COLO829 (cell line): ENCODE data around the gene MYO5A.
"Not testable (repeated sequence)": the region's sequence is repeated elsewhere in the genome, so short reads cannot be mapped to it uniquely, and the experiment has no call there.

Experiments
- DNase-seq: peaks from one replicate; pipeline ENCODE4 v3.0.0; 2012; ENCODE audit warnings: low spot score

MYO5A gene

DNA sequence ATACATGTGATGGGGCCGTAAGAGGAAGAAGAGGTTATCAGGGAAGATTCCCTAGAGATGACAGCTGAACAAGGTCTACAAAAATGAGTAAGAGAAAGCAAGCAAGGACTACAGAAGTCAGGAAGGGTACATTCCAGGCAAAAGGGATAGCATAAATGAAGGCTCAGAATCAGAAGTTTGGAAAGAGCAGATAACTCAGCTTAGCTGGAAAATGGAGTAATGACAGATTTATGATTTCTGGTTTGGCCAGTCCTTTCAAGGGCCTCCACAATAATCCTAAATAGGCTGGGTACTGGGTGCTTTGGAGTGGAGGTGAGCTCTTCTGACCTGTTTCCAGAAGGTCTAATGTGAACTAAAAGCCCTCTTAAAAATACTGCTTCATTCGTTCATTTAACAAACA lies 110.7 kb downstream of the MYO5A start:
- peak; percentile 4 for DNase-seq

DNA sequence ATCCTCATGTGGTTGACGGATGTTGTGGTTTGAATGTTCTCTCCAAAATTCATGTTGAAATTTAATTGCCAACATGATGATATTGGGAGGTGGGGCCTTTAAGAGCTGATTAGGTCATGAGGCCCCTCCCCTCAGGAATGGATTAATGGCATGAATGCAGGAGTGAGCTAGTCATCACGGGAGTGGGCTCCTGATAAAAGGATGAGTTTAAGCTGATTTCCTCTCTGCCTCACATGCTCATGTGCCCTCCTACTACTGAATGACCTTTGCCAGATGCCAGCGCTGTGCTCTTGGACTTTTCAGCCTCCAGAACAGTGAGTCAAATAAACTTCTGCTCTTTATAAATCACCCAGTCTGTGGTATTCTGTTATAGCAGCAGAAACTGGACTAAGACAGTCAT lies 111.2 kb downstream of the MYO5A start:
- DNase-seq: peak; percentile 69

DNA sequence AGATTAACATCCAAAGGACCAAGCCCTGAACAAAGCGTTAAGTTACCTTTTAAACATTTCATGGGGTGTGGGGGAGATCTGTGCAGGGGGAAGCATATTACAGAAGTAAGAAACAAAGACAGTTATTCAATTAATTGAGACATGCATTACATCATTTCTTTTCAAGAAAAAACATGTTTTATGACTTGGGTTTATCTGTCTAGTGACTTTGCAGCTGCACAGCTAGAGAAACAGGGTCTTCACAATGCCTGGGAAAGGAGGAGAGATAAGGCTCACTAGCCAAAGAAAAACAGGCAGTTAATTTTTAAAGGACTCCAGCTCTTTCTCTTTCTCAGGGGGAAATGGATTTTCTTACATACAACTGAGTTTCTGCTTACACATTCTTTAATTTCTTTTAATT lies 112.1 kb downstream of the MYO5A start:
- DNase-seq: not testable (repeated sequence)

DNA sequence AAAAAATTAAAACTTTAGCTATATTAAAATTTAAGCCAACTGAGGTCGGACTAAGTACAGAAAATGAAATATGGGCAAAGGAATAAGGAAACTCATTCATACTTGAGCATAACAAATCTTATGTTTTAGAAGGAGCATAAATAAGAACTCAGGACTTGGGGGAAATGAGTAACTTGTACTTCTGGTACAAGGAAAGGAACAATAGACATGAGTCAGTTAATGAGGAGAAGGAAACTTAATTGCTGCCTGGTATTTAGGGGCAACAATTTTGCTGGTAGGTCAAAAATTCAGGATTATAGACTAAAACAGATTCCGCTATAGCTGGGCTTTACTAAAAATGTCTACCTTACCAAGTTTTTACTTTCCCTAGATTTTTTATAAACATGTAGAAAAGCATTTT lies 113.1 kb downstream of the MYO5A start:
- peak; percentile 45 for DNase-seq

DNA sequence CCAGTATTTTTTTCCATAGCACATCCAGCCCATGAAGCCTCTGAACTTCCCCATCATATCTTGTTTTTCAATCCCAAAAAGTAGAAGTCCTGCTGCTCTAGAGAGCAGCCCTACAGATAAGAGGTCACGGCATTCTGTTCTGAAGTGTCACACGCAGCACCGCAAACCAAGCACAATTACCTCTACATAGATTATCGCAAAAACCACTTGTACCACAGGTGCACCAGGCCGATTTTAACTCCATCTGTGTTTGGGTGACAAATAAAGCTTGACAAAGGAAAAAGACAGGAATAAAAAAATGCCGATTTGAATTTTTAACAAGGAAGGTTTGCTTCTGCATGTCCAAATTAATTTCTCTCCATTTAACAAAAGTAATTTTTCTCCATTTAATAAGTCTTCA lies 113.7 kb downstream of the MYO5A start:
- no peak for DNase-seq

DNA sequence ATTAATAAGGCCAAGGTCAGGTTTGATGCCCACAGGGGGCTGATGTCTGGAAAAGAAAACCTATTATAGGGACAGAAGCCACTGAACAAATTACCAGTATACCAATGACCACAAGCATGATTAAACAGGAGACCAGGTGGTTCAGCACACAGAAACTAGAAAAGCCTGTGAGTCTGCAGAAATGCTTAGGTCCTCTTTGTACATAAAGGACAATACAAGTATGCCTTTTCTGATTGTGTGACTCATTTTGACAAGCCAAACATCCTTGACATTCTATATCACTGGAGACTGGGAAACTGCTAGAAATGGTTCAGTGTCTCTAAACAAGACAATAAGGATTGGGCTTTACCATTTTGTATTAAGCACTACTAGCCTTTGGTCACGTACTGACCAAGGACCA lies 119.9 kb downstream of the MYO5A start:
- DNase-seq: no peak

DNA sequence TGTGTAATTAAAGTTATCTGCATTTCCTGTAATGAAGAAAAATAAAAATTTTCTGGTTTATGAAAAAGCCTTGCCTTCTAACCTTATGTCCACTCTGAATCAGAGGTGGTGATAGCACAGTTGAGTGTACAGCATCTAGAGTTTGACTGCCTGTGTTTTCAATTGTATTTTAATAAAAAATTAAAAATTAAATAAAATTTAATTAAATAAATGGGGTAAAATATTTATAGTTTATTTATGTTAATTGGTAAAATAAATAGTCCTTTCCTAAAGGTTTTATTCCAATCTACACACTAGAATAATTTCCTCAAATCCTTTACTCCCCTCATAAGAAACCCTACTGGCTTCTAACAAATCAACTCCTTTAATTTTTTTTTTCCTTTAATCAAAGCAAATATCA lies 121.3 kb downstream of the MYO5A start:
- DNase-seq: no peak

DNA sequence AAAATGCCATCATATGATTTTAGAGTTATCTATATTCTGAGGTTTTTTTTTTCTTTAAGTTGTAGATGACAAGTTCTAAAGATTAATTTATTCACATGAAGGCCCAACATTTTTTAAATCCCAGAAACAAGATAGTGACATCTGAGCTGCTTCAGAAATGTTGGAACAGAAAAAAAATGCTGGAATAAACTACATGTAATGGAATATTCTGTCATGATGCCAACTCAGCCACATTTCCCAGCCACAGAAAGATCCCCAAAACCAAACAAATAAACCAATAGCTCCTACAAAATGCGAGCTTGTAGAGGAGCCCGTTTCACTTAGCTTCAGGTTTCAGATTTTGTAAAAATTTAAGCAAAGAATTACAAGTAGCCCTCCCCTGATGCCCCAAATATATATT lies 122.1 kb downstream of the MYO5A start:
- no peak for DNase-seq

DNA sequence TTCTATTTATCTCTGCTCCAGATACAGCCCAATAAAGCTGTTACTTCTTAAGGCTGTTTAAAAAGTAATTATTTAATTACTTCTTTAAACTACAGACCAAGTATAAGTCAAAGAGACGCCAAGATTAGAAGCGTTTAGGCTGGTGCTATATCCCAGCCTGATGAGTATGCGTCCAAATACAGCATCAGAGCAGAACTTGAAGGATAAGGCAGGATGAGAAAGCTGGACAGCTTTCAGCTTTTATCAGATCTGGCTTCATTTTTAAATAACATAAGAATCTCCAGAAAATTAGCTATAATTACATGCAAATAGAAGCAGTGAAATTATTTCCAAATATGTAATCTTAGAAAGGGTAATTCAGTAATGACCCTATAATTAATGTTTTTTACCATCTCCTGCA lies 122.8 kb downstream of the MYO5A start:
- DNase-seq: no peak

DNA sequence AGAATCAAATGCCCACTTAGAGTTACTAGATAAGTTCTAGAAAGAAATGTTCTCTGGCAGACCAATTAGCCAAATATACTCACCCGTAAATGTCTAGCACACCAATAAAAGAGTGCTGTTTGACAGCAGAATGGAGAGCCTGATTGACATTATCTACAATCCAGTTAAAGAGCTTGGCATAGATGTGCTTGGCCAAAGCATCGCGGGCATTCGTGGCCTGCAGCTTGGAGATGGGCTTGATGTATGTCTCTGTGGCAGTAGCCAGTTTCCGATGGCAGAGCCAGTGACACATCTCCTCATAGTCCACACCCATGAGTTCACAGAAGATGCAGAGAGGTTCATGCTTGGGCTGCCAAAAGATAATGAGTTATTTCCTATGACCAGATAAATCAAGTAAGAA lies 131.6 kb downstream of the MYO5A start:
- DNase-seq: no peak

DNA sequence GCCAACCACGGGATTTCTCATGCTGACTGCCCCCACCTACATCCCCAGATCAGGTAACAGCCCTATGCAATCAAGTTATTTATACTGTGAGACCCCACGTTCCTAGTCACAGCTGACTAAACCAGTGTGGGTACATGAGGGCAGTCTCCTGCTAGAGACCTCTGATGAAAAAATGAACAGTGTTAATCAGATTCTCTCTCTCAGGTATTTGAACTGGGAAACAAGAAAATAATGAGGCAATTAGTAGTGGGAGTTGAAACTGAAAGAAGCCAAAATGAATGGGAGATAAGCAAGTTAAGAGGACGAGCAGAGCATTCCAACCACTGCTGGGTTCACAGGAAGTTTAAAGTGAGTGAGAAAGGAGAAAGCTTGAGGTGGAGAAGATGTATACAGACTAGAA lies 134.6 kb downstream of the MYO5A start:
- no peak for DNase-seq

DNA sequence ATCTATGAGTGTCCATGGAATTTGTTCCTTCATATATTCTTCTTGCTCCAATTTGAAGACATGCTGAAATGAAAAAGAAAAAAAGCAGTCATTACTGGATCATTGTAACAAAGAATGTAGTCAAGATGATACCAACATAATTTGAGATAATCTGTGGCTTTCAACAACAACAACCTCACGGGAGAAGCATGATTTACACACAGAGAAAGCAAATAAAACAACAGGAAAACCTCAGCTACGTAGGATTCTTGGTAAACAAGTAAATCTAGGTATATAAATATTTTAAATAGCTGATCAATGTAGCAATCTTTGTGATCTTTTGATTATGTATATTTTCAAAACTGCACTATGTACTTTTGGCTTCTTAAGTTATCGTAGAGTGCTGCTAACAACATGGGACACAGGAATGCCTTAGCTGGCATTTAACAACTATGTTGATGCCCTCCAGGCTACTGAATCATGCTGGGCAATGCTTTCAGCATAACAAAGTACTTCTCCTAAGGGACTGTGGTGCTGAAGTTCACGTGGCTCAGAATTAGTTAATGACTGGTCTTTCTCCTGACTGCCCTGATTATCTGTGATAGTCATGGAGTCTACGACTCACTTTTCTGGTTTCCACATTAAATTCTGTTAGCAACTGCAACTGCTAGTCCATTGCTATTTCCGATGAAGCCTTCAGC lies 136.5 kb downstream of the MYO5A start:
- DNase-seq: peak; percentile 62

DNA sequence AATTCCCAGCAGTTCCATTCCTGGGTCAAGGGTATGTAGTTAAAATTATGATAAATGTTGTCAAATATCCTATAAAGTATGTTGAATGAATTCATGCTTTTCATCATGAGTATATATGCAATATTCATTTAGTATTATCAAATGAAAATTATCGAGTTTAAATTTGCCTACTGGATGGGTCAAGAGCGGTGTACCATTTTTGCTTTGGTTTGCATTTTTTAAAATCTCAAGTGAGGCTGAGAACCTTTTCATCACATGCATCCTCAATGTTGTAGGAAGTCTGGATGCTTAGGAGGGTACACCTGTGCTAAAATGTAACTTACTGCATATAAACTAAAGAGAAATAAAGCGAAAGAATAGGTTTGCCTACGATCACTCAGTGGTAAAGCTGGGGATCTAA lies 137.6 kb downstream of the MYO5A start:
- DNase-seq: no peak

DNA sequence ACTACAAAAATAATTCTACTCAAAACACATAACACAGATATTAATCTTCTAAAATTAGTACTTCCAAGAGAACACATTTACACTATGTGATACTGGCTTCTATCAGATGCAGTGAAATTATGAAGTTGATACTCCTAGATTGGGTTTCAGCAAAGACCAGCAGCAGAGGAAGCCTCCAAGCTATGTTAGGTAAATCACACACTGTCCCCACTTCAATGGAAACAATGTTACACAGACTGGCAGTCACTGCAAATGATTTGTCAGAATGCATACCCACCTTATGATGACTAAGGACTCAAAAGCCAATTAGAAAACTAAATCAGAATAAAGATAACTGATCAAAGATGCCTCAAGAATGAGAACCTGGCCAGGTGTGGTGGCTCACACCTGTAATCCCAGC lies 143.0 kb downstream of the MYO5A start:
- no peak for DNase-seq

DNA sequence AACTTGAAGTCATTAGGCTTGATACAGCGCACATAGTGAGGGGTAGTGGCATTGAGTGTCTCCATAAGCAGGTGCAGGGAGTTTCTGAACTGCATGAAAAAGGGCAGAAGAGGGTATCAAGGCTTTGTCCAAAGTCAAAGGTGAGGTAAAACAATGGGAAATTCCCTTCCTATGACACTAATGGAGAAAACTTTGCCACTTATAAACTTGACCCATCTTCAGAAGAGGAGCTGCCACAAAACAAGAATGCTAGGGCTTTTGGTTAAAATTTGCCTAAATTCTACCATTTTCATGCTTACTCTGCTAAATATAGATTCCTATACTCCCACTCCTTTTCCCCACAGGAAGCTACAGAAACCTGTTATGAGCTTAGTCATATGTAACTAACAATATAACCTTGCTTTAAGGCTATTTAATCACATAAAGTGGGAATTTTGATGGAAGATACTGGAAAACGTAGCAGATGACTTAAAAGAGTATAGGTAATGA lies 145.5 kb downstream of the MYO5A start:
- DNase-seq: peak; percentile 3

DNA sequence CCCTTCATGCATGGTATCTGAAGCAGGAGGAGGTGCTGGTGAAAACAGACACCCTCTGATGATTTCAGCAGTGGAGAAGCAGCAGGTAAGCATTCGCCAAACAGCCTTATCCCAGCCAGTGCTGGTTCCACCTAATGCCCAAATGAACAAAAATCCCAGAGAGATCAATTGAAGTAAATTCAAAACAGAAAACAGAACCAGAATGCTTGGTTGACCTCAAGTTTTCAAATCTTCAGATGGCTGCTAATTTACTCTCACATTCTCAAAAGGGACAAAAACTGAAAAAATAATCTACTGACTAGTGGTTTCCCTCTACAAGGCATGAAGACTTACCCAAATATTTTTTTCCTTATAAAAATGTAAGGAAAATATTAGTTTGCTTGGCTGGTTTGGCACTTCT lies 146.0 kb downstream of the MYO5A start:
- no peak for DNase-seq

DNA sequence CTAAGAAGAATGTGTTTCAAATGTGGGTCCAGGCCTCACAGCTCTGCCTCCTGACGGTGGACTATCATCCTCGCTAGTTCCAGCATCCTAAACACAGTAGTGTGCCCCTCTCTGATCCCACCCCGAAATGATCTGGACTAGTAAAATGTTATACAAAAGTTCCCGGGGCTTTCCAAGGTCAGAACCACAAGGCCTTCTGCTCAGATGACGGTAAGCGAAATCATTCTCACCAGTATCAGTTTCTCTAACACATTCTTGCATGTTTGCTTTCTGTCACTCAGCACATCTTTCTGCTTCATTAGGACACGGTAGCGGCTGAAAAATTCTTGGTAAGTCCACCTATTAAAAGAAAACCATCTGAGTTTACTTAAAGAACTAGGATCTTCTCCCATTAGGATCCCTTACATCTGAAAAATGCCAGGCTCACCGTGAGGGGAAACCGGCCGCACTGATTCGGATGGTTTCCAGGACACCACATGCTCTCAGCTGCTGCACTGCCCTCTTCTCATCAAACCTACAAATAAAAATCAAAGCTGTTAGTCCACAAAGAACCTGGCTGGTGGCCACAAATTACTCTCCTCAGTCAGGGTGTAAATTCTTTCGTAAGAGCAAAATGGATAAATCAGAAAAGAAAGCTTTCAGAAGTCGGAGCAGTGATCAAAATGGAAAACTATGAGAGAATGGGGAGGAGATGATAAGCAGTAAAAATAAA lies 149.1 kb downstream of the MYO5A start:
- DNase-seq: no peak

DNA sequence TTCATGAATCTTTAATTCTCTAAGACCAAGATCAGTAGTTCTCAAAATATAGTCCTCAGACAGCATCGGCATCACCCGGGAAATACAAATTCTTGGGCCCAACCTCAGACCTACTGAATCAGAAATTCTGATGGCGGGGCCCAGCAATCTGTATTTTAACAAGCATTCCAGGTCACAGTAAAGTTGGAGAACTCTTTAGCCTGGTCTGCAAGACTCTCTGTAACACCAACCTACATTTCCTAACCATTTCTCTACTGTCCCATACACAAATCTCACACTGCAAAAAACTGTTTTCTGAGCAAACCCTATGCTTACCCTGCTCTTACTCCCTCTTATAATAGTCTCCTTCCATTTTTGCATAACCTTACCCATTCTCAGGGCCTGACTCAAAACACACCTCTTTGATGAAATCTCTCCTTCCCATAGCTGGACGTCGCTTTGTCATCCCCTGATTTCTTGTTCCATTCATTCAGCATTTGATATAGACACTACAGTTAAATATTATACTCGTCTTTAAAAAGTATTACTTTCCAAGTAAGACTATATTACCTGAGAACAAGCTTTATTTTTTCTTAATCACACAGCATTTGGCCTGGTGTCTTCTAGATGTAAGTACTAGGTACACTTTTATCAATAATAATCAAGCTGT lies 149.8 kb downstream of the MYO5A start:
- no peak for DNase-seq

DNA sequence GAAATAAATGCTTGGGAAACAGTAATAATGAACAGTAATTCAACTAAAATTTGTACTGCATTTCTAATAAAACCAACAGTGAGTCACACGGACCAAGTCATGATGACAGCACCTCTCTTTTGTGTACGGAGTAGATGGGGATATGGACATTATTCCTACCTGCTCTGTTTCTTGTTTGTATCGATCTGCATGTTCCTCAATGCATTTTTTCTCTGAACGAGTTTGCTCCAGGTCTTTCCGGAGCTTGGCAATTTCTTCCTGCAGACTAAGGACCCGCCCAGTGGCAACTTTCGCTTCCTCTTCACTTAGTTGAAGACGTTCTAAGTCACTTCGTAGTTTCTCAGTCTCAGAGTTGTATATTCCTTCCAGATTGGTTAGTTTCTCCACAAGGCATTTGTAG lies 158.7 kb downstream of the MYO5A start:
- no peak for DNase-seq

DNA sequence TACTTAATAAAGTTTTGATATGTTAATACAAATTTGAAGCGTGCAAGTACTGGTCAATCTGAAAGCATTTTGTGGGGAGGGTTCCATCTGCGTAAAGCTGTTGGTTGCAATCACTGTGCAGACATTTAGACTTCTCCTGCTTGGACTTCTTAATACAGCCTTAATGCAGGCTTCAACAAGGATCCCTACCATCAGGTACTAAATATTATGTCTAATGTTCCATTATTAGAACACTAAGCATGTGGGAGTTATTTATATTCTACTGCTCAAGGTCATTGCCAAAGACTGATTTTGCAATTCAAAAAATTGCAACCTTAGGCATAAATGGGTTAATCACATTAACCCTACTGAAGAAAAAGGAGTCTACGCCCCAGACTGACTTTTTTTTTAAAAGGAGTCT lies 159.2 kb downstream of the MYO5A start:
- no peak for DNase-seq

DNA sequence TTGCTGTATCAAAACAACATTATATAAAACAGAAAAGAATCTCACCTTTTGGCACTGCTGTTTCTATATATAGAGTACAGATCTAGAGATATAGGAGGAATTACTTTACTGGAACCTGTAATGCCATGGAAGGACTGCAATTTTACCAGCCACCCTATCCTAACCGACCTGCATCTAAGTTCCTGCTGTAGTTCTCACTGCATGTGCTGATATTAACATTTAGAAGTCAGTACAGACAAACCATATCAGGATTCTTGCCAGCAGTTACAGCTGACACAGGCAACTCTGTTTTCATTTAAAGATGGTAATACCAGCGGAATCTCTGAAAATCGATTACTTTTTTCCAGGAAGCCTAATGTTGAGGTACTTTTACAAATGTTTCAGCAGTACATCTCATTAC lies 159.7 kb downstream of the MYO5A start:
- no peak for DNase-seq

DNA sequence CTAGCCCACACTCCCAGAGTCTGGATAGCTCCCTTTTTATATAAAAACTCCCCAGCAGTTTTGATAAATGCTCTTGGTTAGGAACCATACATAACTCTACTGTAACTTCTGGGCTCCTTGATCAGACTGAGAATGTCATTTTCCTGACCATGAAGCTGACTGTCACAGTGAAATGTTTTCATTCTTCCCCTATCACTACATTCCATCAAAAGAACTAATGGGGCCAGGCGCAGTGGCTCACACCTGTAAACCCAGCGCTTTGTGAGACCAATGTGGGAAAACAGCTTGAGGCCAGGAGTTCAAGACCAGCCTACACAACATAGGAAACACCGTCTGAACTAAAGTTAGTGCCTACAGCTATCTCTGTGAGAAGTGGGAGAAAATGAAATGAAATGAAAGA lies 160.3 kb downstream of the MYO5A start:
- no peak for DNase-seq

DNA sequence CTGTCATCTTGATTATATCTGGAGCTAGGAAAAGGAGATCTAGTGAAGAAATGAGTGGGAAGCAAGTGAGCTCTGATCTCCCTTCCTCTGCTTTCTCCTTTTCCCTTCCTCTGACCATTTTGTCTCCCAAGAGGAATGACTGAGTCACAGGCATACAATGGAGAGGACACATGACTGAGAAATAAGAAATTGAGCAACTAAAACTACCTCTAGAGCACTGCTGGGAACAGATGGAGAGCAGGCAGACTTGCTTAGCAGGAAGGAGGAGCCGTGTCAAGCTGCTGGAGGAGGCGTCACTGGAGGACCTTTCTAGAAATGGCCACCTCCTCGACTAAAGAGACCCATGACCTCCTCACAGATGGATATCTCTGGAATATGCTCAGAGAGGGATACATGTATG lies 166.2 kb downstream of the MYO5A start:
- DNase-seq: peak; percentile 13
